Mammary epithelial cell (primary cell): ENCODE measurements around the gene FSD1.

Experiments
- EZH2 ChIP-seq: IDR thresholded peaks from 2 replicates; pipeline ENCODE4 v1.6.1; 2012; ENCODE audit warnings: low read length, inconsistent platforms, borderline replicate concordance
- TF ChIP-seq, protein P1 (sequence below), 2 donors: IDR thresholded peaks in 1 of 2; conservative IDR thresholded peaks in 1 of 2; 2 replicates each; pipeline ENCODE4 v1.5.1; 2011 to 2012; ENCODE audit warnings: inconsistent platforms in 2 of 2, low read length in 2 of 2, mild to moderate bottlenecking in 2 of 2, control low read depth in 1 of 2, low read depth in 1 of 2; ENCODE audit not compliant: insufficient read depth in 1 of 2; ENCODE audit errors: extremely low read depth in 1 of 2

GRCh38 chr19:4350111-4350510, 45.7 kb downstream of the FSD1 start:
- TF ChIP-seq, protein P1, sequence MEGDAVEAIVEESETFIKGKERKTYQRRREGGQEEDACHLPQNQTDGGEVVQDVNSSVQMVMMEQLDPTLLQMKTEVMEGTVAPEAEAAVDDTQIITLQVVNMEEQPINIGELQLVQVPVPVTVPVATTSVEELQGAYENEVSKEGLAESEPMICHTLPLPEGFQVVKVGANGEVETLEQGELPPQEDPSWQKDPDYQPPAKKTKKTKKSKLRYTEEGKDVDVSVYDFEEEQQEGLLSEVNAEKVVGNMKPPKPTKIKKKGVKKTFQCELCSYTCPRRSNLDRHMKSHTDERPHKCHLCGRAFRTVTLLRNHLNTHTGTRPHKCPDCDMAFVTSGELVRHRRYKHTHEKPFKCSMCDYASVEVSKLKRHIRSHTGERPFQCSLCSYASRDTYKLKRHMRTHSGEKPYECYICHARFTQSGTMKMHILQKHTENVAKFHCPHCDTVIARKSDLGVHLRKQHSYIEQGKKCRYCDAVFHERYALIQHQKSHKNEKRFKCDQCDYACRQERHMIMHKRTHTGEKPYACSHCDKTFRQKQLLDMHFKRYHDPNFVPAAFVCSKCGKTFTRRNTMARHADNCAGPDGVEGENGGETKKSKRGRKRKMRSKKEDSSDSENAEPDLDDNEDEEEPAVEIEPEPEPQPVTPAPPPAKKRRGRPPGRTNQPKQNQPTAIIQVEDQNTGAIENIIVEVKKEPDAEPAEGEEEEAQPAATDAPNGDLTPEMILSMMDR (conservative IDR thresholded peaks at IDR 0.05 in 1 of 2, IDR thresholded peaks at IDR 0.05 in 1 of 2; ENCODE audit: extremely low read depth in 1 of 2, insufficient read depth in 1 of 2, low read depth in 1 of 2, low read length in 2 of 2), result no peak
- TF ChIP-seq EZH2, result no peak
